OCI-M1 (cell line): ENCODE results near the gene PRKD1.
A peak's percentile ranks its signal among the peaks of the same experiment; 100 is the strongest.

ENCODE experiments used
- DNase-seq: peaks from one replicate; lab custom pipeline; 2025; lab: John Stamatoyannopoulos, UW

PRKD1 gene

DNA sequence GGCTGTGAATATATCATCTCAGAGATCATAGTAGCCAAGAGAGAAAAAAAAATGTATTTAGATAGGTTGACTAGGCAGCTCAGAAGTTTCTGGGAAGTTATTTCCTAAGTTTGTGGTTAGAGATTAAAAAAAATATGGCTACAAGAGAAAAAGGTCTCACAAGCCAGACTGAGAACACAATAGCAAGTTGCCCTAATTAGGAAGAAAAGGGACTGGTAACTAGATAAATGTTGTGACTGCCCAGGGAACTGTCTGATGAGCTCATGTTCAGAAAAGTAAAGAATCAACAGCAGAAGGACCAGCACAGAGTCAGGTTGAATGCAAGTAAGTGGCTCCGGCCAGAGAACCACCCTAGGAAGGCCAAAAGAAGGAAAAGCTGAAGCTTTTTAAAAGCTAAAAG, 256.6 kb downstream of the PRKD1 start:
- peak; percentile 19 for DNase-seq

DNA sequence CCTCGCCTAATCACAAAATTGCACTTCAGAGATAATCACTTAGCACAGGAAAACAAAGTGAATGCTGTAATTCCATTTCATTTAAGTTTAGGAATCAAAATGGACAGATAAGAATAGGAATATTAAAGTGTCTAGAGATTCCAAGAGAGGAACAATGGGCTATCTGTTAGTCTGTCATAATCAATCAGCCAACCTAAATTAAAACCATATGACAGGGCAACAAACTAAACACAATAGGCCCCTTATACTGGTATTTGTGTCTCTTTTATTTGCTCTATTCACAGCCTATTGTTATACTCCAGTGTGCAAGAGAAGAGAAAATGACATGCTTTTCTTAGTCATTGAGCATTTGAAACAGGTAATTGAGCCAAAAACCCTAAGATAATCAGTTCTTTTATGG, 259.4 kb downstream of the PRKD1 start:
- DNase-seq, result no peak

DNA sequence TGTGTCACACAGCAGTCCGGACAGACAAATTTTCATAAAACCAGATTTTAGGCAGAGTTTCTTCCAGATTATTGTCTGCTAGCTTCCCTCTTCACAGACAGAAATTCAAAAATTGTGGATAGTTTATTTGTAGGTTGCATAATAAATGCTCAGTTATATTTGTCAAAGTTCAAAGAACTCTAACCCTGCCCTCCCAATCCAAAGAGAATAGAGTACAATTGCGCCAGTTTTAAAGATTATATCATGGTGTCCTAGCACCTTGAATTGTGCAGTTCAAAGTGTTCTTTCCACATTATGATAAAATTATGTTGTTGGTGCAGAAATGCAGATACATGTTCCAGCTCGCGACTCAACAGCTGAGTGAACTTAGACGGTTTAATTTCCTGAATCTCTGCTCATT, 263.1 kb downstream of the PRKD1 start:
- DNase-seq, result no peak

DNA sequence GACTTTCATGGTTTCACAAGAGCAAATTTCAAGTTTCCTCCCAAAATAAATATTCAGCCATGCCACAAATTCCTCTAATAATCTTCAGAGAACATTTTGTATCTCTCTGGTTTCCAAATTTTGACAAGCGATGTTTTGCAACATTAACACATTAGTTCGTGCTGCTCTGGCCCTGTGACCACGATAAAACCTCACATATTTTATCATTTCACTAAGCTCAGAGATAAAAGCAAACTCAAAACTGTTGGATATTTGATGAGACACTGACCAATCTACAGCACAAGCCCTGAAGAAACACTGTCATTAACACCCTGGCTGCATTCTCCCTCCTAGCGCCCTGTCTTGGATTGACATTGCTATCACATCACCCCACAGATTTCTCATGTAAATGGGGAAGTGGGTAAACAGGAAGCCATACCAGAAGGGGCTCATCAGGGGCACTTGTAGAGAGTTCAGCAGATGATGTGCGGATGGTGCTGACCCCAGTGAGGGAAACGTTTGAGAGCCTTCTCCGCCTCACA, 264.3 kb downstream of the PRKD1 start:
- peak; percentile 58 for DNase-seq

DNA sequence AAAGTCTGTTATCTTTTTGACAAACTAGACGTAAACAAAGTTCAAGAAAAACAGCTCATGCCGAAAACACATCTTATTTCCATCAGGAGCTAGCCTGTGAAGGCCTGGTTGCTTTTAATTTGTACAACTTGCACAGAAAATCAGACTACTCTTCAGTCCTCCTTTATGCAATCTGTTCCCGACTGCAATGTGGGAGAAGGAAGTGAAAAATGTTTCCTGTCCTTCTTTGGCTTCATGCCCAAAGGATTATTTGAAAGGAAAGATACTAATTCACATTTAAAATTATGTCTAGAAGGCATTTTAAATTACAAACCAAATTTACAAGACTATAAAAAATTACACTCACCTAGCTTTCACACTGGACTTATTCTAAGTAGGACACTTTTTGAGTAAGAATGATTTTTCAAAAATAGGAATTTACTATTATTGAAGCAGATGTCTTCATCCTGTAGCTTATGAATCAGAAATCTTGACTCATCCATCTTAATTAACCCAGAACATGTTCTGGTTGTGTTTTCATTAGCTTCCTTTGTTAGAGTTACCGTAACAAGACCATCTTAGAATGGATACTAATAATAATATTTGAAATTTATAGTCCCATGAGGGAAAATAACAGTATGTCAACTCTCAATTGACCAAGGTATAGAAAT, 272.6 kb downstream of the PRKD1 start:
- no peak for DNase-seq

DNA sequence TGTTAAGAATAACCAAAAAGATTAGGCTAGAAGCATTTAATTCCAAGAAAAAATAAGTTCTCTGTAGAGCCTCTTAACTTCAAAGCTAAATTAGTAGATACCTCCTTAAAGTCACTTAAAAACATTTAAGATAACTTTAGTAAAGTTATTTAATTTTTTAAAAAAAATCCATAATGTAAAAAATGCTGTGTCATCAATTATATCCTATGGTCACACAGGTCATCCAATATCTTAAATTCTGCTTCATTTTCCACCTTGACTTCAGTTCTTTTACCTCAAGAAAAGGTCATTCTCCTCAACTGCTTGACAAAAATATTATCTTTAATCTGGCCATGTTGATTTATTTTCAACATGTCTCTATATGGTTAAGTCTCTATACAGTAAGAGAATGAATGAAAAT, 274.3 kb downstream of the PRKD1 start:
- no peak for DNase-seq

DNA sequence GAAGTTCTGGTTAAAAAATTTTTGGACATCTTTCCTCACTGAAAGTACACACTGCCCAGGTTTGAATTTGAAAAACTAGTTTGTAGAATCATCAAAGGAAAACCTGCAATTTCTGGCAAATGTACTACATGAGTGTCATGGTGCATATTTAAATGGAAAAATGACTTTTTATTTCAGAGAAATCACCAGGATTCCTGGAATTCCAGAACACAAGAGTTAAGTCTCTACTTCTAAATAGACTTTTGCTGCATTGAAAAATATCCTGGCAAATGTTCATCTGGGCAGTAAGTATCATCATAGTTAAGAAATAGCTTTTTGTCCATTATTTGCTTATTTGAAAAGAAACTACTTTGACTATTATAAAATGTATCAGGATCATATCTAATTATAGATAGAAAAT, 275.1 kb downstream of the PRKD1 start:
- DNase-seq, result no peak

DNA sequence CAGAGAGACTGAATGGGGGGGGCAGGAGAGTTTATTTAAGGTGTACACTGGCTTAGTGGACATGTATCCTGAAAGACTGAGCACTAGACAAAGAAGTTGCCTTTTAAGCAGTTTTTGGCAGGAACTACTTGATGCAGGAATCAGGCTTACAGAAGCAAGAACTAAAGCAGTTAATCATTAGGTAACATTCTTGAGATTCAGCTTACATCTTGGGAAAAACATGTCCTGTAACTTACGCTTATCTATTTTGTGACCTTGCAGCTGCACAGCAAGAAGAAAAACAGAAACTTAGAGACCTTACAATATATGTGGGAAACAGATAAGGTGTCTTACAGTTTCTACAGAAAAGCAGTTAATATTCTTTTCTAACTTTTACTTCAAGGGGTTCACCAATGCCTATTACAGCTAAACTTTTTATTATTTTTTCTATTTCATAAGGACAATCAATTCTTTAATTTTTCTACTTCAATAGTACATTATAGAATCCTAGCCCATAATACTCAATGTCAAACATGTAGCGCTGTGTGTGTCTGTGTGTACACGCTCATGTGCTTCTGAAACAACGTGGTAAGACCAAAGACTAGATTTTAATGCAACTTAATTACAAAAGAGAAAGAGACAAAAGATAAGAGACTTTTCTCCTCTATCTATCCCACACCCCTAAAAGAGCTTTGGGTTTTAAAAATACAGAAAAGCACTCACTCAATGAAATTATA, 276.9 kb downstream of the PRKD1 start:
- peak; percentile 89 for DNase-seq

DNA sequence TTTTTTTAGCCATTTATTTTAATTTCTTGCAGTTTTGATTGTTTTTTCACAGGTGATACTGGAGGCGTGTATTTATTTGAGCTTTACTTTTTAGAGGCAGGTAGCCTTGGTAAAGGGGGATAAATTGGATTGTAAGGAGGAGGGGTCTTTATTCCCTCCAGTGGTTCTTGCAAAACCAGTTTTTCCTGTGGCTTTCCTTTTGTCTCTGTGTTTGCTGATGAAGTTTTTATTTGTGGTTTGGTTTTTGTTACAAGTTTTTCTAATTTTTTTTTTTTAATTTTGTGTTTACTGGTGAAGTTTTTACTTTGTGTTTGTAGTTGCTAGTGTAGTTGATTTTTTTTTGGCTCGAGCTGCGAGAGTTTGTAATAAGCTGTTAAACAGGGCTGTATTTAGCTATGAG, 278.5 kb downstream of the PRKD1 start:
- no peak for DNase-seq

DNA sequence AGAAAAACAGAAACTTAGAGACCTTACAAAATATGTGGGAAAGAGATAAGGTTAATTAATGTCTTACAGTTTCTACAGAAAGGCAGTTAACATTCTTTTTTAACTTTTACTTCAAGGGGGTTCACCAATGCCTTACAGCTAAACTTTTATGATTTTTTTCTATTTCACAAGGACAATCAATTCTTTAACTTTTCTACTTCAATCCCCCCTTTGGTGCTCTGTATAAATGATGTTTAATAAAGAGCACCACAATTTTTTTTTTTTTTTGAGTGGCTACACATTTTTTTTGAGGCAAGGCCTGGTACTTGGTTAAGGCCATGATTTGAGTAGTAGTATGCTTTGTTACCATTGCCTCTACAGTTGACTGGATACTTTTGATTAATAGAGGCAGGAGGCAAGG, 279.6 kb downstream of the PRKD1 start:
- peak; percentile 27 for DNase-seq

DNA sequence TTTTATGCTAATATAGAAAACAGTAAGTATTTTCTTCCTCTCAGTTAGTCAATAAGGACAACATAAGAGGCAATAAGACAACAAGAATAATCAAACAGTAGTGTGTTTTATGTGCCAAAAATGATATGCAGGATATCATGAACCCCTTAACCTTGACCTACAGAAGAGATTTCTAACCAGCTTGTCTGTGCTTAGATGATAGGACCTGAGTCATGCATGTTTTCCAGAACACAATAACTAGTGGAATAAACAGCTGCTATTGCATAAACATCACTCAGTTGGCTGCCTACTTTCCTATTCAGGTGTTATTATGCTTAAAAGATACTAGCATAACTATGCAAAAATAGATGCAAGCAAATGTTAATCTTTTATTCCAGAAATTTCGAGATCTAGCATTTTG, 282.5 kb downstream of the PRKD1 start:
- peak; percentile 32 for DNase-seq

DNA sequence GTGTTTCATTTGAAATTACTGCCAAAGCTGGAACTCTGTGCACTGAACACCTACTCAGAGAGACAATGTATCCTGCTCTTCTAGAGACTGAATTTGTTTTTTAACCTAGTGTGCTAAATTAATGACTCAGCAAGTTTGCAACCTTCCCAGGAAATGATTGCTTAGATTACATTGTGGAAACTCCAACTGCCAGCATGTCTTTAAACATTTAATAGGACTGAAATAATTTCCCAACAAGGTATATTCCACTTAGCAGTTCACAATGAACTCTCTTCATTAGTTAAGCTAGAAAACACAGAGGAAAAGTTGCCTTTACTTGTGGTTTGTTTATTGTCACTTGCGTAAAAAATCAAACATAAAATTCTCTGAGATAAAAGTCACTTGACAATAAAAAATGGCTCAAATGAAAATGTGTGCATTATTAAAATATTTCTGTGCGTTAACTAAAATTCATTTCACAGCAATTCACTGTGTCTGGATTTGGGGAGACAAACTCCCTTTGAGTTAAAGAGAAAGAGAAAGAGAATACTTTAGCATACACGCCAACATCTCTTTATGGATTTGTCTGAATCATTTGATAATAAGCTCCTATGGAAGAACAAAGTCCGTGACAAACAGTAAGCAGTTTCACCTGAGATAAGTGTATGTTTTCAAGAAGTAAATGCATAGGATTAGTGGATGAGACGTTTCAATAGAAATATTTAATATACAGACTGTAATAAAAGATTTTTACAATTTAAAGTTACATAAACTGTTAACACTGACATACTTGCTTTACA, 284.0 kb downstream of the PRKD1 start:
- peak; percentile 62 for DNase-seq

DNA sequence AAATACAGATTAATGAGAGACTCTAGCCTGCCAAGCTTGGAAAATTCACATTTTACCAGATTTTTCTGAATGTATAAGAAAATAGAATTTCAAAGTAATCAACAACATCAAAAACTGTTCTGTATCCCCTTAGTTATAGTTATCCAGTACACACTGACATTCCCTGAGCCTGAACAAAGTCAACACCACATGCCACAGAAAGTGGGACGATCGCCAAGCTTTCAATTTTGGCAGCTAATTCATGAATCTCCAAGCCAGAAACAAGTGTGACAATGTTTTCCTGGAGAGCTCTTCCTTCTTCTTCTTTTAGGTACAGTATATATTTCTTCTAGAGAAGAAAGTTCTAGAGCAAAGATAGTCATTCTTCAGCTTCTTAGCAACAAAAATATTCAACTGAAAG, 290.2 kb downstream of the PRKD1 start:
- peak; percentile 48 for DNase-seq

DNA sequence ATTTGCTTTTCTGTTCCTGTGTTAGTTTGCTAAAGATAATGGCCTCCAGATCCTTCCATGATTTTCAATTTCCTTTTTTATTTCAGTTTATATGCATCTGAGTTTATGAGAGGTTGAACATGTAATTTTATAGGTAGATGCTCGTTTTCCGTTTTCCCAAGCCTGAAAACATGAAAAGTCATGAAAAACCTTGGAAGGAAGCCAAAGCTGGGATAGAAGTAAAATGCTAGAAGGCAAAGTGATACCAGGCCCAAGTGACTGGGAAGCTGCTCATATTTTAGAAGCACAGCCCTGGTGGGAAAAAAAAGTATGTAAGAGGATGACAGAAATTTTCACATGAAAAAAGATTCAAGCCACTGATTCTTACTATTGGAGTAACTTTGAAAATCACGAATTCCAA, 290.8 kb downstream of the PRKD1 start:
- no peak for DNase-seq

DNA sequence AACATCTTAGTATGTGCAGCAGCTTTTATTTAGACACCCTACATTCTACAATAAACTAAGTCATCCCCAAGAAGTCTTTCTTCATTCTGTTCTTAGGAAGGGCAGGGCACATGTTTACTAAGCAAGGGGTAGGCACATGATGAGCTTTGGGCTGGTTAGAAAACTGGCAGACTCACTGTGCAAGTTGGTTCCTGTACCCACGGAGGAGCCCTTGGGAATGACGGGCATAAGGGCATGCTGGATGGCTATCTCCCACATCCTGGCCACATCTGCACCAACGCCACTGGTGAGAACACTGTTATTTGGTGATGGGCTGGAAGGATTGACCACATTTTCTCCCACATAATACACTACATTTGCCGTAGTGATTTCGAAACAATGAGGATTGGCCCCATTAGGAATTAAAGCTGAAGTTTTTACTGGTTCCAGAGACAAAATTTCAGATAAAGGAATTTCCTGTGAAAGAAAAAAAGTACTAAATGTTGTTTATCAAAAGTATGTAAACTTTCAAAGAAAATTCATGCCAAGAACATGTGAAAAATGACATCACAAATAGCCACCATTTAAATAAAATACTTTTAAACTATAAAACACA, 297.0 kb downstream of the PRKD1 start:
- no peak for DNase-seq

DNA sequence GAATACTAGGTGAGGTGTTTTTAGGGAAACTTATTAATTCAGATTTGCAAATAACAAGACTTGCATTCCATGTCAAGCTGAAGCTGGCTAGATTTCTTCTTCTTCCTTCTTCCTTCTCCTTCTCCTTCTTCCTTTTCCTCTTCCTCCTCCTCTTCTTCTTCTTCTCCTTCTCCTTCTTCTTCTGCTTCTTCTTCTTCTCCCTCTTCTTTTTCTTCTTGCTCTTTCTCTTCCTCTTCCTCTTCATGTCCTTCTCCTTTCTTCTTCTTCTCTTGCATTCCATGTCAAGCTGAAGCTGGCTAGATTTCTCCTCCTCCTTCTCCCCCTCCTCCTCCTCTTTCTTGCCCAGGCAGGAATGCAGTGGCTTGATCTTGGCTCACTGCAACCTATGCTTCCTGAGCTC, 297.8 kb downstream of the PRKD1 start:
- DNase-seq, result no peak

DNA sequence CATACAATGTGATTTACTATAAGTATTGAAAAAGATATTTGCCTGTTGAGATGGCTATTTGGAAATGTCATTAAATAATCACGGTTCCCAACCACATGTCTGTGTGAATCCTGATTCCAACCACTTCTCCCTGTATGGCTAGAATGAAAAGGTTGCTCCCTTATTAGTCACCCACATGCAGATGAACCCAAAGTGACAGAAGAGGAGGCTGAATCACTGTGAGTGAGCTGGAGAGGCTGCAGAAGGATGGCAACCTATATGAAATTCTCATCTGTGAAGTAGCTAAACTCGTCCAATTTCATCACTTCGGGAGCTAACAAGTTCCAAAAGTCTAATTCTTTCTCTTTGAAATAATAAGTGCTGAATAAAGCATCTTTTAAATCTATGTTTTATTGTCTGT, 300.5 kb downstream of the PRKD1 start:
- DNase-seq, result no peak

DNA sequence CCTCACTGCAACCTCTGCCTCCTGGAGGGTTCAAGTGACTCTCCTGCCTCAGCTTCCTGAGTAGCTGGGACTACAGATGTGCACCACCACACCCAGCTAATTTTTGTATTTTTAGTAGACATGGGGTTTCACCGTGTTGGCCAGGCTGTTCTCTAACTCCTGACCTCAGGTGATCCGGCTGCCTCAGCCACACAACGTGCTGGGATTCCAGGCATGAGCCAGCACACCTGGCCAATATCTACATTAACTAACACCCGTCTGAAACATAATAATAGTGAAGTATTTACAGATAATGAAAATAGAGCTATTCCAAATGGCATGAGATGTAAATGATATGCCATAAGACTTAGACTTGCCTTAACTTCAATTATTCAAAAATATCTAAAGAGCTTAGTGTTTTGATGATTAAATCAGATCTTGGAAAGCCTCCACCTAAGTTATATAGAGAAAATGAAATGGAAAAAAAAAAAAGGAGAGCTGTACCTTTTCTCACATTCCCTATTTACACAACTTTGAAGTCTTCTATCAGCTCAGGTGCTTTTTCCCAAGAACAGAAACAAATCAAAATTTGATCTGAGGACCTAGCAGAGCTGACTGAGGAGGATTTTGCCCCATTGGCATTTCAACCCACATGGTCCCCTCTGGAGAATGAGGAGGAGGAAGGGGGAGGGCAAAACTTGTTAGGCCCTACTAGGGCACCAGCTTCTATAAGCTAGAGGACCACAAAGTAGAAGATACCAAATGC, 309.2 kb downstream of the PRKD1 start:
- no peak for DNase-seq

DNA sequence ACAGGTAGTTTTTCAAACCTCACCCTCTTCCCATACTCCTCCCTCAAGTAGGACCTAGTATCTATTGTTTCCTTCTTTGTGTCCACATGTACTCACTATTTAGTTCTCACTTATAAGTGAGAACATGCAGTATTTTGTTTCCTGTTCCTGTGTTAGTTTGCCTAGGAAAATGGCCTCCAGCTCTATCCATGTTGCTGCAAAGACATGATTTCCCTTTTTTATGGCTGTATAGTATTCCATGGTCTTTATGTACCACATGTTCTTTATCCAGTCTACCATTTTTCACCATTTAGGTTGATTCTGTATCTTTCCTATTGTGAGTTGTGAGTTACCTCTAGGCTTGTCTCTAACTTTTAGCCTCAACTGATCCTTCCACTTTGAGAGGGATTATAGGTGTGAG, 310.7 kb downstream of the PRKD1 start:
- DNase-seq, result no peak

DNA sequence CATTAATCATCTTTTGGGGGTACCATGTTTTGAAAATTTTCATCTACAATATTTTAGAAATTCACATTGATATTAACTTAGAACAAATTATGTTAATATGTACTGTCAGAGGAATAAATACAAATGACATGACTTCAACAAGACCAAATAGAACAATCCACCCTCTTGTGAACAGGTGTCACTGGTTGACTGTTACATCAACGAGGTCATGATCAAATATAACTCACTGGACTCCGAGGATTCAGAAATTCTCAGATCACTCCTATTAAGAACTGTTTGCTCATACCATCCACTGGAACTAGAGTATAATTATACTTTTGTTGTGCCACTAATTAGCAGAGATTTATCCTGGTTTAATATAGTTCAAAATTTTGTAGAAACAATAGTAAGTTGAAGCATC, 318.8 kb downstream of the PRKD1 start:
- no peak for DNase-seq

DNA sequence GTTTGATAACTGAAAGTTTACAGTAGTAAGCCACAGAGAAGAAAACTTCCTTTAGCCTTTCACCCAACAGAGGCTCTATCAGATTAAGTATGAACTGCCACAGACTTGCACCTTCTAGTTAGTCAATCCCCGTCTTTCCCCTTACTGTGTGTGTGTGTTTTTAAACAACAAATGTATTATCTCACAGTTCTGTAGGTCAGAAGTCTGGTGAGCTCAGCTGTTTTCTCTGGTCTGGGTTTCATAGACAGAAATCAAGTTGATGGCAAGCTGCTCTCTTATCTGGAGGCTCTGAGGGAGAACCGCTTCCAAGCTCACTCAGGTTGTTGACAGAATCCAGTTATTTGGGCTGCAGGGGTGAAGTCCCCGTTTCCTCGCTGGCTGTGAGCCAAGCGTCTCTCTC, 320.5 kb downstream of the PRKD1 start:
- peak; percentile 18 for DNase-seq

DNA sequence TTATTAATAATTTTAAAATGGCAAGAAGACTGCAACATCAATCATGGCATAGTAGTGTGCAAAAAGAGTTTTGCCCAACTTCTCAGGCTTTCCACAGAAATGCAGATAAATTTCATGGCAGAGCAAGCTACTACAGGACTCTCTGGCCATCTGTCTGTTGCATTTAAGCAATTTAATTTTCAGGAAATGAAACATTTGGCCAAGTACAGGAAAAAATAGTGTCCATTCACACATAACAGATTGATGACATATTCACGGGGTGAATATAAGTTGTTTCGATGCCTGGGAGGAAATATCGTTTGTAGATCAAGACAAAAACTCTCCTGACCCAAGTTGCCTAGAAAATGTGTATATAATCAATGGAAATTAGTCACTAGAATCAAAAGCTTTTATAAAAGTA, 324.0 kb downstream of the PRKD1 start:
- DNase-seq, result no peak
